ENCODE data around the gene SYNGR1. TPM values are rescaled to one million over a fixed set of nuclear protein-coding genes. Genes with fewer than 3 reads are reported as not detected.

The SYNGR1 gene
- polyA plus RNA-seq, 2 of the 4 experiments (the other 2 are of a cell fraction), result 6.7 to 14.5 TPM

GRCh38 chr22:39427751-39428596 is 78.2 kb downstream of the SYNGR1 start:
- Histone ChIP-seq H3K4me3 (no peak overlapping the region), H3K9me3 (no peaks in the 10 kb centered on the region), H3K4me2 (no peak overlapping the region), H3K27ac (no peak overlapping the region), H3K4me1 (no peaks in the 10 kb centered on the region)
- WGBS (ENCODE audit: missing lambda C conversion rate), result 82% methylated on average over 9 of the region's 13 CpGs
- ATAC-seq (no peak), FAIRE-seq (no peak), DNase-seq (ENCODE audit: low read depth in 1 of 2, low spot score in 1 of 2) (no peak)
- CTCF ChIA-PET, result no interaction called here
- no peak for TF ChIP-seq HOXA7 (CRISPR knock-in tag; IDR thresholded peaks at IDR 0.05)
- no peak for TF ChIP-seq NR3C1 (IDR thresholded peaks at IDR 0.05)
- no peak for TF ChIP-seq ZNF302 (CRISPR knock-in tag; IDR thresholded peaks at IDR 0.05)
- no peak for TF ChIP-seq HOXB13 (CRISPR knock-in tag; IDR thresholded peaks at IDR 0.05; ENCODE audit: low read depth)
- no peak for TF ChIP-seq TP53 (CRISPR knock-in tag; IDR thresholded peaks at IDR 0.05)
- TF ChIP-seq ELK1 (IDR thresholded peaks at IDR 0.05; ENCODE audit: low read depth, low read length), result no peak
- POLR2A ChIA-PET, result no interaction called here

- POLR2A ChIA-PET, result no interaction called here
- DNase-seq (ENCODE audit: low read depth in 1 of 2, low spot score in 1 of 2), result no peak
- Histone ChIP-seq H3K9me3 (no peaks in the 10 kb centered on the region), H3K4me1 (no peaks in the 10 kb centered on the region), H3K4me2 (no peak overlapping the region), H3K4me3 (no peak overlapping the region), H3K27ac (no peak overlapping the region)
- 91% methylated on average over 5 of the region's 10 CpGs for WGBS (ENCODE audit: missing lambda C conversion rate)
- no peak for TF ChIP-seq ZC3H11A (IDR thresholded peaks at IDR 0.05)
- TF ChIP-seq RCOR1 (IDR thresholded peaks at IDR 0.05; ENCODE audit: low read depth, low read length), result no peak
- no peak for TF ChIP-seq MAZ (IDR thresholded peaks at IDR 0.05; ENCODE audit: borderline replicate concordance, low read depth, low read length)
- no peak for TF ChIP-seq ESRRA (IDR thresholded peaks at IDR 0.05; ENCODE audit: borderline replicate concordance, low read length)
- TF ChIP-seq HES2 (IDR thresholded peaks at IDR 0.05), result no peak
- no peak for TF ChIP-seq HOXB13 (CRISPR knock-in tag; IDR thresholded peaks at IDR 0.05; ENCODE audit: low read depth)
- TF ChIP-seq HOXA7 (CRISPR knock-in tag; IDR thresholded peaks at IDR 0.05), result no peak
- no peak for TF ChIP-seq PBX3 (IDR thresholded peaks at IDR 0.05)
- TF ChIP-seq JUN (IDR thresholded peaks at IDR 0.05), result no peak
- TF ChIP-seq RAD21 (conservative IDR thresholded peaks at IDR 0.05 in 1 of 2, IDR thresholded peaks at IDR 0.05 in 1 of 2), result no peak
- no peak for TF ChIP-seq BHLHE40 (IDR thresholded peaks at IDR 0.05; ENCODE audit: low read depth, low read length)
- TF ChIP-seq CTCF (IDR thresholded peaks at IDR 0.05), result no peak
- TF ChIP-seq FOSL2 (IDR thresholded peaks at IDR 0.05), result no peak
- TF ChIP-seq FOSL2 (CRISPR knock-in tag; IDR thresholded peaks at IDR 0.05), result no peak
- CTCF ChIA-PET, result no interaction called here
- FAIRE-seq, result no peak
- ATAC-seq, result no peak; a peak in 1 of 6 replicates
Observed at GRCh38 chr22:39428597-39429071, 78.8 kb downstream of the SYNGR1 start.

GRCh38 chr22:39429186-39429585 is 79.4 kb downstream of the SYNGR1 start:
- FAIRE-seq, result no peak
- Histone ChIP-seq H3K4me2 (no peak overlapping the region), H3K27ac (no peak overlapping the region), H3K9me3 (no peaks in the 10 kb centered on the region), H3K4me3 (no peak overlapping the region), H3K4me1 (no peaks in the 10 kb centered on the region)
- TF ChIP-seq HOXA7 (CRISPR knock-in tag; IDR thresholded peaks at IDR 0.05) (no peak), POLR2A (IDR thresholded peaks at IDR 0.05; ENCODE audit: low read length) (no peak), ESRRA (IDR thresholded peaks at IDR 0.05; ENCODE audit: borderline replicate concordance, low read length) (no peak), EP300 (IDR thresholded peaks at IDR 0.05) (no peak), PBX3 (IDR thresholded peaks at IDR 0.05) (no peak), KDM1A (IDR thresholded peaks at IDR 0.05; ENCODE audit: low read depth) (no peak), EHF (CRISPR knock-in tag; IDR thresholded peaks at IDR 0.05) (no peak), TP53 (CRISPR knock-in tag; IDR thresholded peaks at IDR 0.05) (no peak), CHD4 (IDR thresholded peaks at IDR 0.05; ENCODE audit: borderline replicate concordance) (no peak)
- ChIA-PET CTCF (no interaction called here), POLR2A (no interaction called here)
- DNase-seq (ENCODE audit: low read depth in 1 of 2, low spot score in 1 of 2), result no peak
- 94% methylated on average over 13 of the region's 13 CpGs for WGBS (ENCODE audit: missing lambda C conversion rate)
- ATAC-seq, result no peak

Data from A549 (cell line).